ENCODE results near the gene GAS2L1. TPM values are rescaled to one million over a fixed set of nuclear protein-coding genes. Genes with fewer than 3 reads are reported as not detected.
A peak's percentile ranks its signal among the peaks of the same experiment; 100 is the strongest.

Gene GAS2L1
- polyA plus RNA-seq, 2 of the 4 experiments (the other 2 are of a cell fraction), result 7.6 to 17.2 TPM

- WGBS (ENCODE audit: missing lambda C conversion rate), result 88% methylated on average over 12 of the region's 21 CpGs
- CTCF ChIA-PET, result interaction anchor here (0.9 kb wide), 1 partner anchor 49 kb away, joined by 3 read pairs; no protein-coding TSS in a partner anchor
- Histone ChIP-seq H3K4me2 (peak overlapping the region; percentile 94; the same call in 2 of the 3 replicates), H3K27ac (peak overlapping the region in 1 of 2 experiments; percentile 30; a peak in 2 of 6 replicates), H3K4me1 (peaks cover 46% of the 10 kb centered on the region), H3K9me3 (no peaks in the 10 kb centered on the region), H3K4me3 (no peak overlapping the region)
- POLR2A ChIA-PET, result no interaction called here
- FAIRE-seq (no peak), ATAC-seq (no peak), DNase-seq (ENCODE audit: low read depth in 1 of 2, low spot score in 1 of 2) (no peak)
- TF ChIP-seq CBX2 (IDR thresholded peaks at IDR 0.05; ENCODE audit: borderline replicate concordance, low read depth) (no peak), HOXB5 (CRISPR knock-in tag; IDR thresholded peaks at IDR 0.05) (no peak), HDAC2 (IDR thresholded peaks at IDR 0.05) (no peak), ELK1 (IDR thresholded peaks at IDR 0.05; ENCODE audit: low read depth, low read length) (no peak), CBX8 (IDR thresholded peaks at IDR 0.05) (no peak), SREBF2 (IDR thresholded peaks at IDR 0.05) (no peak), BHLHE40 (IDR thresholded peaks at IDR 0.05; ENCODE audit: low read depth, low read length) (no peak), RAD21 (conservative IDR thresholded peaks at IDR 0.05 in 1 of 2, IDR thresholded peaks at IDR 0.05 in 1 of 2) (no peak), JUN (IDR thresholded peaks at IDR 0.05) (no peak), EP300 (IDR thresholded peaks at IDR 0.05) (no peak), TFCP2L1 (CRISPR knock-in tag; IDR thresholded peaks at IDR 0.05) (no peak), CHD2 (IDR thresholded peaks at IDR 0.05; ENCODE audit: low read length, partially characterized antibody) (no peak), TP53 (CRISPR knock-in tag; IDR thresholded peaks at IDR 0.05) (no peak), ZNF302 (CRISPR knock-in tag; IDR thresholded peaks at IDR 0.05) (no peak), HES2 (IDR thresholded peaks at IDR 0.05) (no peak), NR3C1 (IDR thresholded peaks at IDR 0.05) (no peak)
- TF ChIP-seq, protein P1, sequence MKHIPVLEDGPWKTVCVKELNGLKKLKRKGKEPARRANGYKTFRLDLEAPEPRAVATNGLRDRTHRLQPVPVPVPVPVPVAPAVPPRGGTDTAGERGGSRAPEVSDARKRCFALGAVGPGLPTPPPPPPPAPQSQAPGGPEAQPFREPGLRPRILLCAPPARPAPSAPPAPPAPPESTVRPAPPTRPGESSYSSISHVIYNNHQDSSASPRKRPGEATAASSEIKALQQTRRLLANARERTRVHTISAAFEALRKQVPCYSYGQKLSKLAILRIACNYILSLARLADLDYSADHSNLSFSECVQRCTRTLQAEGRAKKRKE (CRISPR knock-in tag; IDR thresholded peaks at IDR 0.05; ENCODE audit: low read depth), result no peak
- TF ChIP-seq, protein P2, sequence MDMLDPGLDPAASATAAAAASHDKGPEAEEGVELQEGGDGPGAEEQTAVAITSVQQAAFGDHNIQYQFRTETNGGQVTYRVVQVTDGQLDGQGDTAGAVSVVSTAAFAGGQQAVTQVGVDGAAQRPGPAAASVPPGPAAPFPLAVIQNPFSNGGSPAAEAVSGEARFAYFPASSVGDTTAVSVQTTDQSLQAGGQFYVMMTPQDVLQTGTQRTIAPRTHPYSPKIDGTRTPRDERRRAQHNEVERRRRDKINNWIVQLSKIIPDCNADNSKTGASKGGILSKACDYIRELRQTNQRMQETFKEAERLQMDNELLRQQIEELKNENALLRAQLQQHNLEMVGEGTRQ (IDR thresholded peaks at IDR 0.05), result no peak
- TF ChIP-seq, protein P3, sequence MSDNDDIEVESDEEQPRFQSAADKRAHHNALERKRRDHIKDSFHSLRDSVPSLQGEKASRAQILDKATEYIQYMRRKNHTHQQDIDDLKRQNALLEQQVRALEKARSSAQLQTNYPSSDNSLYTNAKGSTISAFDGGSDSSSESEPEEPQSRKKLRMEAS (IDR thresholded peaks at IDR 0.05), result no peak
These were observed 3.0 kb downstream of the GAS2L1 start for GRCh38 chr22:29309332-29310064.

- no peaks in the 10 kb centered on the region for H3K9me3 ChIP-seq
- peak overlapping the region; percentile 46 to 81; a peak in 4 of 6 replicates for H3K27ac ChIP-seq
- H3K4me2 ChIP-seq, result peak overlapping the region; percentile 82
- H3K4me1 ChIP-seq, result peaks cover 50% of the 10 kb centered on the region
- H3K4me3 ChIP-seq, result no peak overlapping the region
- ChIA-PET CTCF (interaction anchor here (2.8 to 2.9 kb wide), 2 partner anchors 10 to 49 kb away, joined by 11 to 13 read pairs; no protein-coding TSS in a partner anchor), POLR2A (no interaction called here)
- FAIRE-seq, result no peak
- peak in 1 of 2 experiments; percentile 0; a peak in 2 of 6 replicates for ATAC-seq
- DNase-seq (ENCODE audit: low read depth in 1 of 2, low spot score in 1 of 2), result no peak
- no peak for TF ChIP-seq ZSCAN20 (CRISPR knock-in tag; IDR thresholded peaks at IDR 0.05)
- TF ChIP-seq HOXA7 (CRISPR knock-in tag; IDR thresholded peaks at IDR 0.05), result no peak
- TF ChIP-seq FOXS1 (CRISPR knock-in tag; IDR thresholded peaks at IDR 0.05), result no peak
- TF ChIP-seq BHLHE40 (IDR thresholded peaks at IDR 0.05; ENCODE audit: low read depth, low read length), result no peak
- no peak for TF ChIP-seq SREBF2 (IDR thresholded peaks at IDR 0.05)
- no peak for TF ChIP-seq KDM5A (IDR thresholded peaks at IDR 0.05)
- TF ChIP-seq NFE2L2 (conservative IDR thresholded peaks at IDR 0.05; ENCODE audit: low read length), result no peak
- TF ChIP-seq, protein P1 (CRISPR knock-in tag; IDR thresholded peaks at IDR 0.05; ENCODE audit: low read depth), result no peak
- TF ChIP-seq HDAC2 (IDR thresholded peaks at IDR 0.05), result no peak
- no peak for TF ChIP-seq CBX2 (IDR thresholded peaks at IDR 0.05; ENCODE audit: borderline replicate concordance, low read depth)
- TF ChIP-seq FOSB (CRISPR knock-in tag; IDR thresholded peaks at IDR 0.05), result no peak
- no peak for TF ChIP-seq CBX8 (IDR thresholded peaks at IDR 0.05)
- 62% methylated on average over 16 of the region's 28 CpGs for WGBS (ENCODE audit: missing lambda C conversion rate)
These were observed 3.8 kb downstream of the GAS2L1 start for GRCh38 chr22:29310065-29310862.

Data from A549 (cell line).